ENCODE data around the gene CHN1. TPM values are rescaled to one million over a fixed set of nuclear protein-coding genes. Genes with fewer than 3 reads are reported as not detected.

Gene CHN1
- total RNA-seq, 1 donor from 2014 or later, result 45.0 TPM

DNA sequence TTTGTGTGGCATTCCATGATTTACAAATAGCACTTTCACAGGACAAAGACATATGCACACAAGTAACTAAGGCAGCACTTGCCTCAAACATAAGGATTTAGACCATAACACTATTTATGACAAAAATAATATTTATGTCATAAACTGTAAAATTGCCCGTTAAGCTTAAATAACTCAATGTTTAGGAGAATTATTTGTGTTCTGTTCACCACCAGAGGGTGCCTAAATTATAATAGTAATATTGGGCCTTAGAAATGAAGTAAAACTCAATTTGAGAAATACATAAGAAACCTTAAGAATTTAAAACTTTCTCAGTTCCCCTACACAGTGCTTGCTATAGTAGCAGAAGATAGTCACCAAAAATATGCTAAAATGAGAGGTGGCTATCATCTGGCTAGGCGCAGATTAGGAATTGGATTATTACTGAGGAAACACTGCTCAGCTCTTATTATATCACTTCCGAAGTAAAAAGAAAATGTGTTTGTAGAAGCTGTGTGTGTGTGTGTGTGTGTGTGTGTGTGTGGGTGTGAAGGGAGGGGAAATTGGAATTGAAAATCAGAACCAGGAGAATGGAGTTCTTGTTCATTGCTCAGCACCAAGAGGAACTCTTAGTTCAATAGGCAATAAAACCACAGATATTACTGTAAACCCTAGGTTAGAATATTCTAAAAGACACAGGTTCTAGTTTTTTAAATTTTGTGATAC lies 4.9 kb upstream of the CHN1 start:
- H3K36me3 ChIP-seq, result no peaks in the 10 kb centered on the region
- H4K20me1 ChIP-seq (ENCODE audit: low read depth), result no peaks in the 10 kb centered on the region
- H3K4me3 Mint-ChIP-seq, result no peak overlapping the region
- peaks cover 10% of the 10 kb centered on the region for H3K79me2 ChIP-seq (ENCODE audit: low read depth)
- DNase-seq (ENCODE audit: low spot score), result no peak
- no peaks in the 10 kb centered on the region for H3K9me3 Mint-ChIP-seq
- TF ChIP-seq EZH2 (IDR thresholded peaks at IDR 0.05) (no peak), EZH2phosphoT487 (IDR thresholded peaks at IDR 0.05) (no peak)
- TF ChIP-seq, protein P1, sequence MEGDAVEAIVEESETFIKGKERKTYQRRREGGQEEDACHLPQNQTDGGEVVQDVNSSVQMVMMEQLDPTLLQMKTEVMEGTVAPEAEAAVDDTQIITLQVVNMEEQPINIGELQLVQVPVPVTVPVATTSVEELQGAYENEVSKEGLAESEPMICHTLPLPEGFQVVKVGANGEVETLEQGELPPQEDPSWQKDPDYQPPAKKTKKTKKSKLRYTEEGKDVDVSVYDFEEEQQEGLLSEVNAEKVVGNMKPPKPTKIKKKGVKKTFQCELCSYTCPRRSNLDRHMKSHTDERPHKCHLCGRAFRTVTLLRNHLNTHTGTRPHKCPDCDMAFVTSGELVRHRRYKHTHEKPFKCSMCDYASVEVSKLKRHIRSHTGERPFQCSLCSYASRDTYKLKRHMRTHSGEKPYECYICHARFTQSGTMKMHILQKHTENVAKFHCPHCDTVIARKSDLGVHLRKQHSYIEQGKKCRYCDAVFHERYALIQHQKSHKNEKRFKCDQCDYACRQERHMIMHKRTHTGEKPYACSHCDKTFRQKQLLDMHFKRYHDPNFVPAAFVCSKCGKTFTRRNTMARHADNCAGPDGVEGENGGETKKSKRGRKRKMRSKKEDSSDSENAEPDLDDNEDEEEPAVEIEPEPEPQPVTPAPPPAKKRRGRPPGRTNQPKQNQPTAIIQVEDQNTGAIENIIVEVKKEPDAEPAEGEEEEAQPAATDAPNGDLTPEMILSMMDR (IDR thresholded peaks at IDR 0.05), result no peak
- no peaks in the 10 kb centered on the region for H3K9me3 ChIP-seq (ENCODE audit: low read depth)
- peaks cover 36% of the 10 kb centered on the region for H3K4me1 ChIP-seq
- H3K27me3 Mint-ChIP-seq (ENCODE audit: insufficient read depth, low read depth), result no peaks in the 10 kb centered on the region
- no peak overlapping the region for H3K27ac Mint-ChIP-seq
- H3F3A ChIP-seq (ENCODE audit: low read depth), result peaks cover 35% of the 10 kb centered on the region
- H2AFZ ChIP-seq (replicated peaks), result no peak overlapping the region
- no peak overlapping the region for H3K9ac ChIP-seq
- H3K27me3 ChIP-seq, result no peaks in the 10 kb centered on the region
- peaks cover 41% of the 10 kb centered on the region for H3K4me1 Mint-ChIP-seq
- no peak overlapping the region for H3K4me3 ChIP-seq
- H3K27ac ChIP-seq, result no peak overlapping the region
- no peak overlapping the region for H3K4me2 ChIP-seq
- H3K36me3 Mint-ChIP-seq, result no peaks in the 10 kb centered on the region

GRCh38 chr2:175008801-175009495 lies 3.8 kb upstream of the CHN1 start:
- no peak overlapping the region for H3K4me2 ChIP-seq
- no peaks in the 10 kb centered on the region for H3K27me3 ChIP-seq
- H3K4me3 ChIP-seq, result no peak overlapping the region
- Mint-ChIP-seq H3K9me3 (no peaks in the 10 kb centered on the region), H3K4me1 (peaks cover 41% of the 10 kb centered on the region), H3K27me3 (ENCODE audit: insufficient read depth, low read depth) (no peaks in the 10 kb centered on the region), H3K36me3 (no peaks in the 10 kb centered on the region), H3K4me3 (no peak overlapping the region), H3K27ac (no peak overlapping the region)
- H3K9ac ChIP-seq, result no peak overlapping the region
- H2AFZ ChIP-seq (replicated peaks), result no peak overlapping the region
- no peaks in the 10 kb centered on the region for H4K20me1 ChIP-seq (ENCODE audit: low read depth)
- no peaks in the 10 kb centered on the region for H3K9me3 ChIP-seq (ENCODE audit: low read depth)
- no peak overlapping the region for H3K27ac ChIP-seq
- peaks cover 15% of the 10 kb centered on the region for H3K79me2 ChIP-seq (ENCODE audit: low read depth)
- peaks cover 39% of the 10 kb centered on the region for H3K4me1 ChIP-seq
- no peak for TF ChIP-seq EZH2 (IDR thresholded peaks at IDR 0.05)
- TF ChIP-seq, protein P1 (IDR thresholded peaks at IDR 0.05), result no peak
- H3K36me3 ChIP-seq, result no peaks in the 10 kb centered on the region
- DNase-seq (ENCODE audit: low spot score), result no peak
- H3F3A ChIP-seq (ENCODE audit: low read depth), result peaks cover 41% of the 10 kb centered on the region

DNA sequence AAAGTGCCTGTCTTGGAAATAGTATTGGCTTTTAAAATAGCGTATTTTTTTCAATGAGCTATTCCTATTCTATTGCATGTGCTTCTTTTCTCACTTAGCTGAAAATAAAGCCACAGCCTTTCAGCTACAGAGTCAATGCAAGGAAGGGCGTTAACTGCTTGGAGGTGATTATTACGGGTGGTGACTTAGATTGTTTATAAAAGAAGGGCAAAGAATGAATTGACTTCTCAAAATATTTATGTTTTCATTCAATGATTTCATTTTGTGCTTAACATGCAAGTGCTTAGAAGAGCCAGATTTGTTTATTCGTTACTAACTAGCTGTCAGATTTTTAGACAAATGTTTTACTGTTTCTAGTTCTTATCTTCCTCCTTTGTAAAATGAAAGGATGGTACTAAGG lies 2.8 kb upstream of the CHN1 start:
- Mint-ChIP-seq H3K27ac (no peak overlapping the region), H3K36me3 (no peaks in the 10 kb centered on the region), H3K4me1 (peaks cover 46% of the 10 kb centered on the region), H3K4me3 (no peak overlapping the region), H3K27me3 (ENCODE audit: insufficient read depth, low read depth) (no peaks in the 10 kb centered on the region), H3K9me3 (no peaks in the 10 kb centered on the region)
- Histone ChIP-seq H3K9ac (no peak overlapping the region), H3K27ac (peak overlapping the region; percentile 4), H3K9me3 (ENCODE audit: low read depth) (no peaks in the 10 kb centered on the region), H3K4me1 (peaks cover 49% of the 10 kb centered on the region), H3F3A (ENCODE audit: low read depth) (peaks cover 48% of the 10 kb centered on the region), H3K27me3 (no peaks in the 10 kb centered on the region), H3K4me3 (no peak overlapping the region), H3K36me3 (no peaks in the 10 kb centered on the region), H2AFZ (replicated peaks) (peak overlapping the region; percentile 81), H3K79me2 (ENCODE audit: low read depth) (peaks cover 24% of the 10 kb centered on the region), H4K20me1 (ENCODE audit: low read depth) (no peaks in the 10 kb centered on the region), H3K4me2 (peak overlapping the region; percentile 99)
- DNase-seq (ENCODE audit: low spot score), result no peak
- TF ChIP-seq EZH2 (IDR thresholded peaks at IDR 0.05), result no peak

- H3K4me1 ChIP-seq, result peaks cover 53% of the 10 kb centered on the region
- DNase-seq (ENCODE audit: low spot score), result peak; percentile 62
- no peaks in the 10 kb centered on the region for H3K27me3 ChIP-seq
- H3K9me3 Mint-ChIP-seq, result no peaks in the 10 kb centered on the region
- no peaks in the 10 kb centered on the region for H3K36me3 Mint-ChIP-seq
- H3K27me3 Mint-ChIP-seq (ENCODE audit: insufficient read depth, low read depth), result no peaks in the 10 kb centered on the region
- H3K36me3 ChIP-seq, result no peaks in the 10 kb centered on the region
- peaks cover 51% of the 10 kb centered on the region for H3K4me1 Mint-ChIP-seq
- peak overlapping the region; percentile 9 for H3K4me3 Mint-ChIP-seq
- H3K9ac ChIP-seq, result no peak overlapping the region
- H2AFZ ChIP-seq (replicated peaks), result peak overlapping the region; percentile 81
- peaks cover 29% of the 10 kb centered on the region for H3K79me2 ChIP-seq (ENCODE audit: low read depth)
- H3F3A ChIP-seq (ENCODE audit: low read depth), result peaks cover 48% of the 10 kb centered on the region
- no peak overlapping the region for H3K4me3 ChIP-seq
- H3K27ac Mint-ChIP-seq, result peak overlapping the region; percentile 55
- H4K20me1 ChIP-seq (ENCODE audit: low read depth), result no peaks in the 10 kb centered on the region
- H3K27ac ChIP-seq, result peak overlapping the region; percentile 4
- H3K9me3 ChIP-seq (ENCODE audit: low read depth), result no peaks in the 10 kb centered on the region
- peak overlapping the region; percentile 99 for H3K4me2 ChIP-seq
- TF ChIP-seq EZH2phosphoT487 (IDR thresholded peaks at IDR 0.05) (no peak), EZH2 (IDR thresholded peaks at IDR 0.05) (peak; percentile 30)
- TF ChIP-seq, protein P1 (IDR thresholded peaks at IDR 0.05), result no peak
These were observed 2.3 kb upstream of the CHN1 start for GRCh38 chr2:175007510-175007909.

Data from neural progenitor cell (in vitro differentiated cells).